ENCODE measurements around the gene ARHGEF6. TPM values are rescaled to one million over a fixed set of nuclear protein-coding genes. Genes with fewer than 3 reads are reported as not detected.
A peak's percentile ranks its signal among the peaks of the same experiment; 100 is the strongest.

ARHGEF6 gene
- total RNA-seq, 2 donors from 2014 or later, result 85.6 to 91.1 TPM

DNA sequence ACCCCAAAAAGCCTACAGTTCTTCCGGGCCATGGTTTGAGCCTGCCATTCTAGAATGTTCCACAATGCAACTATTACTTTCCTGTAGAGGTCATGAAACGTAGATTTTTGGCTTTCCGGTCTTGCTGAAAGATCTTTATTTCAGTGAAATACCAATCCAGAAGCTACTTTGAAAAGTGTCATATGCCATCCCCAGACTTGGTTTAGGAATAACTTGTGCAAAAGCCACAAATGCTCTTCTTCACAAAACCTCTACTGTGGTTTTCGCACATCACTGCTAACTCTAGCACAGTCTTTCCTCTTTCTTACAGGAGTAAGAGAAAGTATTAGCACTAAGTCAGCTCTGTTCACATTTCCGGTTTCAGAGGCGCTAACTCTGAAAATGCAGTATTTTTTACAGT lies 145.5 kb downstream of the ARHGEF6 start:
- DNase-seq, result no peak
- Mint-ChIP-seq H3K4me1 (ENCODE audit: low read depth) (peaks cover 81% of the 10 kb centered on the region), H3K9me3 (no peaks in the 10 kb centered on the region), H3K27me3 (ENCODE audit: low read depth) (peaks cover 22% of the 10 kb centered on the region), H3K4me3 (peak overlapping the region; percentile 70 to 85), H3K36me3 (ENCODE audit: insufficient read depth in 2 of 2) (peaks cover 0 to 3% of the 10 kb centered on the region in 2 donors), H3K27ac (peak overlapping the region; percentile 67)
- peak; percentile 64 to 80 for ATAC-seq (replicated peaks in 1 of 2)

DNA sequence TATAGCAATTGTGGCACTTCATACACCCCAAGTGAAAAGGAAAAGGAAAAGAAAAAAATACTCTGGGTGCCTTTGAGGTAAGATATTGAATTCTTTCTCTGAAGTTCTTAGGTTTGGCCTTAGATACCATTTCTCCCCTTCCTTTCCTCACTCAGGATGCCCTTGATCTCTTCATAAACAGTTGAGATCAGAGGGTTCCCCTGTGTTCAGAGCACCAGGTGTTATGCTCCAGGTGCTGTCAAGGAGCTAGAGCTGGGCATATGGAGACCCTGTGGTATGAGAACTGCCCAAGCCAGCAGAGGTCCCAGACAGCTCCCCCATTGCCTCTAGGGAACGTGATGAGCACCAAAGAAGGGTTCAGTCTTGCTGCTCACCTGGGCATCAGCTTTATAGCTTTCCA lies 149.9 kb downstream of the ARHGEF6 start:
- H3K4me1 Mint-ChIP-seq (ENCODE audit: low read depth), result peaks cover 90% of the 10 kb centered on the region
- DNase-seq (no peak), ATAC-seq (replicated peaks in 1 of 2) (no peak)
- no peaks in the 10 kb centered on the region for H3K36me3 Mint-ChIP-seq (ENCODE audit: insufficient read depth in 2 of 2)
- H3K27me3 Mint-ChIP-seq (ENCODE audit: low read depth), result peaks cover 22% of the 10 kb centered on the region
- peak overlapping the region; percentile 28 to 58 for H3K4me3 Mint-ChIP-seq
- H3K27ac Mint-ChIP-seq, result no peak overlapping the region
- H3K9me3 Mint-ChIP-seq, result no peaks in the 10 kb centered on the region

DNA sequence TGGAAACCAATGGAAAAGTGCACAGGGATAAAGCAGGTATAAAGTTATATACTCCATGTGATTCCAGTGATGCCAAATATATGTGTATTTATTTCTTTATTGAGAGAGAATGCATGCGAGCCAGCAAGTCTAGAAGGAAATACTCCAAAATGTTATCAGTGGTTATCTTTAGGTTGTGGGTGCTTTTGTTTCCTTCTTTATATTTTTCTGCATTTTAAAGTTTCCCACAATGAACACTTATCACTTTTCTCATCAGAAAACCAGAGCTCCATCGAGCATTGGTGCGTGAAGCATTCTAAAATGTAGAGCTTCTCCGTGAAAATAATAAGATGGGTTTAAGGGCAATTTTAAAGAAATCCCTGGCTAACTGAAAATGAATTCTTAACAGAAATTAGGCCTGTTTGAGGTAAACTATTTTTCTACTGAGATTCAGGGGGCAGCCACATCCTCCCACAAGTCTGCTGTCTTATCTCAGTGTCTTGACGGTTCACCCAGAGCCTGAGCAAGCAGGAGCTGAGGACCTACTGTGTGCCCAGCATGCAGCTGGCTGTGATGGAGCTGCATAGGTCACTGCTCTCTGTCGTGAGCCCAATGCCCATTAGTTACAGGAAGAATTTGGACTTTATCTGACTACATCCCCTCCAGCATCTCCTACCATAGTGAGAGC lies 151.5 kb downstream of the ARHGEF6 start:
- H3K9me3 Mint-ChIP-seq, result peaks cover 2 to 3% of the 10 kb centered on the region in 2 donors
- peak overlapping the region; percentile 69 for H3K27ac Mint-ChIP-seq
- H3K4me1 Mint-ChIP-seq (ENCODE audit: low read depth), result peaks cover 90% of the 10 kb centered on the region
- DNase-seq (no peak), ATAC-seq (replicated peaks in 1 of 2) (no peak)
- peak overlapping the region; percentile 49 to 55 for H3K4me3 Mint-ChIP-seq
- peaks cover 22% of the 10 kb centered on the region for H3K27me3 Mint-ChIP-seq (ENCODE audit: low read depth)
- H3K36me3 Mint-ChIP-seq (ENCODE audit: insufficient read depth in 2 of 2), result peaks cover 0 to 2% of the 10 kb centered on the region in 2 donors

DNA sequence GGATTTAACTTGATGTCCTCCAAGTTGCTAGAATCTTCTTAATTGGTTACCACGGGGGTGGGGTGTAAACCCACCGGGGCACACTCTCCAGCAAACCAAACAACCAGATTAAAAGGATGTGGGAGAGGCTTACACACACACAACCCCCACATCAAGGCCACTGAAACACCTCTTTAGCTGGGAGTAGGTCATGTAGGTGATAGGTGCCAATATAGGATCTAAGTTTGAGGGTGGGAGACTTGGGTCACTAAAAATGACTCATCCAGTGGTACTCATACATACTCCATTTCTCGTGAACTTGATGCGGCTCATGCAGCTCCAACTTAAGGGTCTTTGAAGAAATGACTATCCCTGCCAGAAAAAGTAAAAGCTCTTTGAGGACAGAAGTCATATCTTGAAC lies 153.3 kb downstream of the ARHGEF6 start:
- peaks cover 0 to 2% of the 10 kb centered on the region in 2 donors for H3K36me3 Mint-ChIP-seq (ENCODE audit: insufficient read depth in 2 of 2)
- peak overlapping the region; percentile 94 for H3K27ac Mint-ChIP-seq
- peak overlapping the region; percentile 28 to 81 for H3K4me3 Mint-ChIP-seq
- peaks cover 94% of the 10 kb centered on the region for H3K4me1 Mint-ChIP-seq (ENCODE audit: low read depth)
- peak; percentile 33 to 59 for DNase-seq
- peaks cover 2 to 3% of the 10 kb centered on the region in 2 donors for H3K9me3 Mint-ChIP-seq
- H3K27me3 Mint-ChIP-seq (ENCODE audit: low read depth), result peaks cover 10% of the 10 kb centered on the region
- peak; percentile 84 to 86 for ATAC-seq (replicated peaks in 1 of 2)

DNA sequence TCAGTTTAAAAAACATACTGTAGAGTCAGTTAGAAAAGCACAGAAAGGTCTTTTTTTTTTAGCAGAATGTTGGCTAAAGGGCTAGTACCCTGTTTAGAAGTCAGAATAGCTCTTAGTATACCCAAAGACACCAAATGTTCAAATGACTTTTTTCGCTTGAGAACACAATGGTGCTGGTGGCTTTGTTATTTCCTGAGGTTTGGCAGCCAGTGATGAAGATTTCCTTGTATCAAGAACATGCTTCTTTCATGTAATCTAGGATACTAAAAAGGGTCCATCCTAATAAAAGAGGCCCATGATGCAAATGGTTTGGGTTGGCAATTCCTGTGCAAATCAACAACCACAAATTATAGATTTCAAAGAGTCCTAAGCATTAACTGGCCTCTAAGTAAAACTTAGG lies 153.8 kb downstream of the ARHGEF6 start:
- peak overlapping the region; percentile 19 to 81 for H3K4me3 Mint-ChIP-seq

DNA sequence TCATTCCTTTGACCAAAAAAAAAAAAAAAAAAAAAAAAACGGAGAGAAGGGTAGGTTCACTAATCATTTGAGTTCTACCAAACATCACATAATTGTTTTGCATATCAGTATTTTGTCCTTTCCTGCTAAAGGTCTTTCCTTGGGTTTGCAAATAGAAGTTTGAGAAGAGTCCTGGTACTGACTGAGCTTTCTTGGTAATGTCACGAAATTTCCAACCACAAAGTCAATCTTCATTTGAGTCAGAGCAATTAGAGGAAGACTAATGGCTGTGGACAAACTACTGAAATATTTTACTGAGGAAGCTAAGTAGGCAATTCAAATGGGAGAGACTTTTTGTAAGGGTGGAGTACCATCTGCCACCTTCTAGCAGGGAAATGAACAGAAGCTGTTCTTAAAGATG lies 154.5 kb downstream of the ARHGEF6 start:
- Mint-ChIP-seq H3K27me3 (ENCODE audit: low read depth) (peaks cover 8% of the 10 kb centered on the region), H3K36me3 (ENCODE audit: insufficient read depth in 2 of 2) (peaks cover 0 to 2% of the 10 kb centered on the region in 2 donors), H3K27ac (peak overlapping the region; percentile 94), H3K9me3 (peaks cover 2 to 3% of the 10 kb centered on the region in 2 donors), H3K4me1 (ENCODE audit: low read depth) (peaks cover 92% of the 10 kb centered on the region), H3K4me3 (peak overlapping the region; percentile 58 to 81)
- ATAC-seq (replicated peaks in 1 of 2) (peak; percentile 9 to 19), DNase-seq (no peak)

More for the DNA sequence above, 153.8 kb downstream of the ARHGEF6 start:
- Mint-ChIP-seq H3K9me3 (peaks cover 2 to 3% of the 10 kb centered on the region in 2 donors), H3K36me3 (ENCODE audit: insufficient read depth in 2 of 2) (peaks cover 0 to 2% of the 10 kb centered on the region in 2 donors), H3K27ac (peak overlapping the region; percentile 94), H3K4me1 (ENCODE audit: low read depth) (peaks cover 92% of the 10 kb centered on the region), H3K27me3 (ENCODE audit: low read depth) (peaks cover 8% of the 10 kb centered on the region)
- peak in 1 of 2 donors; percentile 27 for ATAC-seq (replicated peaks in 1 of 2)
- DNase-seq, result no peak

DNA sequence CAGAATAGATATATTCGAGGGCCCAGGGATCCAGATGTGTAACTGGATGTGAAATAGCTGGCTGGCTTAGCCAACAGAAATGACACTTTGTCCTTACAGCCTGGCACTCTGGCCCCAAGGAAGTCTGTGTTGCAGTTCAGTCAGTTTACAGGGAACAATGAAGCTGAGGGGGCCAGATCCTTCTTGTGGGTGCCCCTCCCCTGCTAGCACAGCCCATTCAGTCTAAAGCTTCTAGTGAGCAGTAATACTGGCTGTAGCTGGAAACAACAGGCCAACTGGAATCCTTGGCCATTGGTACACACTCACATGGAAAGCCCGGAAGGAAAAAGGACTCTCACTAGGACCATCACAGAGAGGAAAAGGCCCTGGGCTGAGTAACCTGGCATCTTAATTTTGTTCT lies 155.5 kb downstream of the ARHGEF6 start:
- no peak for ATAC-seq (replicated peaks in 1 of 2)

DNA sequence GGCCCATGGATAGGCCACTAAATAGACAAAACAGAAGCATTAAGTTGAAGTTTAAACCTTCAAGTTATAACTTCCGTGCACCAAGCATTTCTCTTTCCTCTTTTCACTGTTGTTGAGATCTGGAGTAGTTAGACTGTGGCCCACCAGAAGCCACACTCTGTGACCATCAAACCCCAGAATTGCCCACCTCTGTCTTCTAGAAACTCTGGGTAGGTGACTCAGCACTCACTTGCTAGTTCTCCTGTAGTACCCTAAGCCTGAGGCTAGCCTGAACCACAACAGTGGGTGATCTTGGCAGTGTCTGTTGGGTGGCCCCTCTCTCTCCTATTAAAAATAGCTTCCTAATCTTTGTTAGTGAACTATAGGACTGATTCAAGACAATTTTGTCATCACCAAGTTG lies 157.3 kb downstream of the ARHGEF6 start:
- peaks cover 93% of the 10 kb centered on the region for H3K4me1 Mint-ChIP-seq (ENCODE audit: low read depth)
- ATAC-seq (replicated peaks in 1 of 2) (peak; percentile 18 to 42), DNase-seq (peak; percentile 39 to 69)
- peak overlapping the region; percentile 9 to 56 for H3K4me3 Mint-ChIP-seq
- H3K36me3 Mint-ChIP-seq (ENCODE audit: insufficient read depth in 2 of 2), result peaks cover 0 to 2% of the 10 kb centered on the region in 2 donors
- peaks cover 8% of the 10 kb centered on the region for H3K27me3 Mint-ChIP-seq (ENCODE audit: low read depth)
- peak overlapping the region; percentile 79 for H3K27ac Mint-ChIP-seq
- H3K9me3 Mint-ChIP-seq, result peaks cover 2 to 3% of the 10 kb centered on the region in 2 donors

More for the DNA sequence above, 155.5 kb downstream of the ARHGEF6 start:
- no peak for DNase-seq
- Mint-ChIP-seq H3K27me3 (ENCODE audit: low read depth) (peaks cover 8% of the 10 kb centered on the region), H3K4me1 (ENCODE audit: low read depth) (peaks cover 92% of the 10 kb centered on the region), H3K27ac (peak overlapping the region; percentile 46), H3K36me3 (ENCODE audit: insufficient read depth in 2 of 2) (peaks cover 0 to 2% of the 10 kb centered on the region in 2 donors), H3K4me3 (no peak overlapping the region), H3K9me3 (peaks cover 2 to 3% of the 10 kb centered on the region in 2 donors)

DNA sequence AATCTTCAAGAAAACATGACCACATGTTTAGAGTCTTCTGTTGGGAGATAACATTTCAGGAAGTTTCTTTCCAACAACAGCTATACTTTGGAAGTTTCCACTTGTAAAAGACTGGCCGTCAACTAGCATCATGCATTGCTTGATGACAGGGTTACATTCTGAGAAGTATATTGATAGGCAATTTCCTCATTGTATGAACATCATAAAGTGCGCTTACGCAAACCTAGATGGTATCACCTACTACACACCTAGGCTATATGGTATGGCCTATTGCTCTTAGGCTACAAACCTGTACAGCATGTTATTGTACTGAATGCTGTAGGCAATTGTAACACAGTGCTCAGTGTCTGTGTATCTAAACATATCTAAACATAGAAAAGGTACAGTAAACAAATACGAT lies 158.2 kb downstream of the ARHGEF6 start:
- DNase-seq, result no peak
- peaks cover 2 to 3% of the 10 kb centered on the region in 2 donors for H3K9me3 Mint-ChIP-seq
- peaks cover 0 to 2% of the 10 kb centered on the region in 2 donors for H3K36me3 Mint-ChIP-seq (ENCODE audit: insufficient read depth in 2 of 2)
- H3K4me3 Mint-ChIP-seq, result no peak overlapping the region
- no peak for ATAC-seq (replicated peaks in 1 of 2)
- no peak overlapping the region for H3K27ac Mint-ChIP-seq
- H3K4me1 Mint-ChIP-seq (ENCODE audit: low read depth), result peaks cover 93% of the 10 kb centered on the region
- peaks cover 8% of the 10 kb centered on the region for H3K27me3 Mint-ChIP-seq (ENCODE audit: low read depth)

DNA sequence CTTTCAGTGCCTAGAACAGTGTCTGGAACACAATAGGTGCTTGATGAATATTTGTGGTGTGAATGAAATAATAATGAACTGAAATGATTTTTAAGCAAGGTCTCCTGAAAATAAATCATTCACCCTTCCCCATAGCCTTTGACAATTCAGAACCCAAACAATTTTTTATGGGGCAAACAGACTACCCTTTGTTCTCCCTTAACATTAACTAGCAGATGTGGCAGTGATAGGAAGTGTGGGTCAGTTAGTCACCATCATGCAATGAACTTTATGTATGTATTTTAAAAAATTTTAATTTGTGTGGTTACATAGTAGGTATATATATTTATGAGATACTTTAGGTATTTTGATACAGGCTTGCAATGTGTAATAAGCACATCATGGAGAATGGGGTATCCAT lies 160.0 kb downstream of the ARHGEF6 start:
- DNase-seq, result no peak
- peak overlapping the region; percentile 91 for H3K27ac Mint-ChIP-seq
- peaks cover 8% of the 10 kb centered on the region for H3K27me3 Mint-ChIP-seq (ENCODE audit: low read depth)
- H3K4me1 Mint-ChIP-seq (ENCODE audit: low read depth), result peaks cover 78% of the 10 kb centered on the region
- peaks cover 0 to 2% of the 10 kb centered on the region in 2 donors for H3K36me3 Mint-ChIP-seq (ENCODE audit: insufficient read depth in 2 of 2)
- H3K9me3 Mint-ChIP-seq, result peaks cover 2 to 3% of the 10 kb centered on the region in 2 donors
- ATAC-seq (replicated peaks in 1 of 2), result no peak
- H3K4me3 Mint-ChIP-seq, result peak overlapping the region; percentile 37 to 77

DNA sequence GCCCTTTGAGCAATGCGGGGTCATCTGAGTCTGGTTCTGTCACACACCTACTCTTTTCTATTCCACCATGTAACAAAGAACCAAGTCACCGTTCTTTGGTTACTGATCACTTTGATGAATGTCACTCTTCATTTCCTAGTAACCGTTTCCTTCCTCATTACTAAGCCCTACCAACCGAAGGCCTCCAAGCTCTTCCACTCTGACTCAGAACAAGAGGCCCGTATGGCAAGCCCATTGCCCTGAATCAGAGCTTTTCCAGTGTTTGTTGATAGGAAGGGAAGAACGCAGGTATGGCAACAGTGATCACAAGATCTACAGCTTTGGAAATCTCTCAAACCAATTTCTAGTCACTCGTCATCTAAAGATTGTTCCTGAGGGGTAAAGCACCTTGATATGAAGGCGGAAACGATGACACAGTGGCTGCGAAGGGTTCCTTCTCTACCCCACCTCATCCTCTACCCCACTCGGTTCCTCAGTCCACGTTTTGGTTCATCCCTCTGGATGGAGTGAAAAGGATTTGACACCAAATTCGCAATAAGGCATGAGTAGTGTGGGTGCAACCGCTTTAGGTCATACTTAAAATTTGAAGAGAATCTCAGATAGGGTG lies 160.7 kb downstream of the ARHGEF6 start:
- H3K9me3 Mint-ChIP-seq, result peaks cover 2 to 3% of the 10 kb centered on the region in 2 donors
- DNase-seq (peak; percentile 52 to 66), ATAC-seq (replicated peaks in 1 of 2) (peak; percentile 76 to 81)
- peak overlapping the region; percentile 91 for H3K27ac Mint-ChIP-seq
- peak overlapping the region; percentile 37 to 77 for H3K4me3 Mint-ChIP-seq
- H3K36me3 Mint-ChIP-seq (ENCODE audit: insufficient read depth in 2 of 2), result peaks cover 0 to 2% of the 10 kb centered on the region in 2 donors
- H3K27me3 Mint-ChIP-seq (ENCODE audit: low read depth), result peaks cover 7% of the 10 kb centered on the region
- peaks cover 78% of the 10 kb centered on the region for H3K4me1 Mint-ChIP-seq (ENCODE audit: low read depth)

DNA sequence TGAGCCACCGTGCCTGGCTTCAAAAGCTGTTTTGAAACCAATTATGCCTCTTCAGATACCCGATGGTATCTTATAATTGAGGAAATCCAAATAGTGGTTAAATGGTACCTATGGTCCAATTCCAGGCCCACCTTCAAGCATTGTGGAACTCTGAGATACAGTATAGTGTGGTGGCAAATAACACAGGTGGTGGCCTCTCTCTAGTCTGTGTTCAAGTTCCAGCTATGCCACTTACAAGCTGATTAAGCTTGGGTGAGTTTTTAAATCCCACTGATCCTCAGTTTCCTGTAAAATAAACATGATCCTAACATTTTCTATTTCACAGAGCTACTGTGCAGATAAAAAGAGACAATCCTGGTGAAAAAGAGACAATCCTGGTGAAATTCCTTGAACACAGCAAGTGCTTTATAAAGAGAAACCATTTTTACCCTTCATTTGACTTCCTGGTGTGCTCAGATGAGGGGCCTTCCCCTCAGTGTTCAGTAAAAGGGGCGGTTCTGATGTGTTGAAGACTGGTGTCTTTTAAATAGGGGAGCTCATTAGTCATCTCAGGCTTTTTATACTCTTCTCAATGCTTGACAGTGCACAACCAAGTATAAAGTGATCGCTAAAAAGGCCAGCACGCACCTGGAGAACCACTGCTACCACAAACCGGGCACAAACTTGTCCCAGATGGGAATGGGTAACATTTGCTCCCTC lies 163.6 kb downstream of the ARHGEF6 start:
- Mint-ChIP-seq H3K27ac (peak overlapping the region; percentile 85), H3K4me1 (ENCODE audit: low read depth) (peaks cover 60% of the 10 kb centered on the region), H3K27me3 (ENCODE audit: low read depth) (no peaks in the 10 kb centered on the region), H3K36me3 (ENCODE audit: insufficient read depth in 2 of 2) (no peaks in the 10 kb centered on the region), H3K9me3 (no peaks in the 10 kb centered on the region), H3K4me3 (peak overlapping the region; percentile 49 to 76)
- DNase-seq, result peak; percentile 32 to 45
- ATAC-seq (replicated peaks in 1 of 2), result peak; percentile 77 to 79
